ENCODE measurements around the gene GLRA2. TPM values are rescaled to one million over a fixed set of nuclear protein-coding genes. Genes with fewer than 3 reads are reported as not detected.

The GLRA2 gene
- total RNA-seq, 4 donors from 2014 or later = 0.48 TPM; not detected in 3

DNA sequence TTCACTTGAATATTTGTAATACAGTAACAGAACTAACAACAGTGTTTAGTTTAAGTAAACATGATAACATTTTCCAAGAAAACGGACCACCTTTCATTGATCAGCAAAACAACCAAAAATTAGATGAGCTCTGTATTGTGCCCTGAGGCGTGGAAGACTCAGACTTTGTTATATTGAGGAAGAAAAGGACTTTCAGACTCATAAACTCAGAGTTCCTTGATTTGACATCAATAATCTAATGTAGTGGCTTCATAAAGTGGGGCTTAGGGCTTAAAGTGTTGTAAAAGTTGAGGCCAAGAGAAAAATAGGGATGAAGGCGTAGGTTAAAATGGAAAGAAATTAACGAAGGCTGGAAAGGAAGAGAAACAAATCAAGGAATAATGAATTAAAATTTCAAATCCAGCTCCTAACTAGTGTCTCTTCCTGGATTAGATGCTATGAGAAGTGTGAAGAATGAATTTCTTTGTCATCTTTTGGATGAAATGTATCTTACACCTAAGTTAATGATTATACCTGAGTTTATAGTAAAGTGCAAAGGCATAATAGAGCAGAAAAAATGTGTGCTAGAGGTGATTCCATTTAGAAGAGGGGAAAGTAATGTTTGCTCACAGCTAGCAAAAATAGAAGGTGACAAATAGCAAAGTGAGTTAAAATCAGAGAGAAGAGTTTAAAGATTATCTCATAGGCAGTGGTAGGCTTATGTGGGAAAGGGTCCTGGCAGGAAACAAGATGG lies 19.8 kb upstream of the GLRA2 start:
- H3K36me3 ChIP-seq = no peaks in the 10 kb centered on the region
- H3K4me3 ChIP-seq = no peak overlapping the region
- intact Hi-C loops (cut with DNase I; ENCODE audit: low total_unique reads) = no loop called here
- H3K4me1 ChIP-seq = no peaks in the 10 kb centered on the region
- no peaks in the 10 kb centered on the region for H3K27me3 ChIP-seq
- no peaks in the 10 kb centered on the region for H3K9me3 ChIP-seq
- H3K27ac ChIP-seq = no peak overlapping the region
- TF ChIP-seq, protein P1, sequence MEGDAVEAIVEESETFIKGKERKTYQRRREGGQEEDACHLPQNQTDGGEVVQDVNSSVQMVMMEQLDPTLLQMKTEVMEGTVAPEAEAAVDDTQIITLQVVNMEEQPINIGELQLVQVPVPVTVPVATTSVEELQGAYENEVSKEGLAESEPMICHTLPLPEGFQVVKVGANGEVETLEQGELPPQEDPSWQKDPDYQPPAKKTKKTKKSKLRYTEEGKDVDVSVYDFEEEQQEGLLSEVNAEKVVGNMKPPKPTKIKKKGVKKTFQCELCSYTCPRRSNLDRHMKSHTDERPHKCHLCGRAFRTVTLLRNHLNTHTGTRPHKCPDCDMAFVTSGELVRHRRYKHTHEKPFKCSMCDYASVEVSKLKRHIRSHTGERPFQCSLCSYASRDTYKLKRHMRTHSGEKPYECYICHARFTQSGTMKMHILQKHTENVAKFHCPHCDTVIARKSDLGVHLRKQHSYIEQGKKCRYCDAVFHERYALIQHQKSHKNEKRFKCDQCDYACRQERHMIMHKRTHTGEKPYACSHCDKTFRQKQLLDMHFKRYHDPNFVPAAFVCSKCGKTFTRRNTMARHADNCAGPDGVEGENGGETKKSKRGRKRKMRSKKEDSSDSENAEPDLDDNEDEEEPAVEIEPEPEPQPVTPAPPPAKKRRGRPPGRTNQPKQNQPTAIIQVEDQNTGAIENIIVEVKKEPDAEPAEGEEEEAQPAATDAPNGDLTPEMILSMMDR (IDR thresholded peaks at IDR 0.05) = no peak
- TF ChIP-seq POLR2A (IDR thresholded peaks at IDR 0.05) = no peak
- no peak for DNase-seq

GRCh38 chrX:14528629-14529289 lies 577 bp upstream of the GLRA2 start:
- H3K4me1 ChIP-seq = no peaks in the 10 kb centered on the region
- peaks cover 0 to 7% of the 10 kb centered on the region in 2 donors for H3K27me3 ChIP-seq
- H3K9me3 ChIP-seq = no peaks in the 10 kb centered on the region
- intact Hi-C loops (cut with DNase I; ENCODE audit: low total_unique reads) = no loop called here
- no peak overlapping the region for H3K27ac ChIP-seq
- H3K36me3 ChIP-seq = no peaks in the 10 kb centered on the region
- H3K4me3 ChIP-seq = no peak overlapping the region
- DNase-seq = peak; percentile 26
- TF ChIP-seq POLR2A (IDR thresholded peaks at IDR 0.05) = no peak
- TF ChIP-seq, protein P1 (IDR thresholded peaks at IDR 0.05) = peak; percentile 21 to 43 (median 34)

GRCh38 chrX:14533867-14534266 lies 4.5 kb downstream of the GLRA2 start:
- TF ChIP-seq POLR2A (IDR thresholded peaks at IDR 0.05) = no peak
- TF ChIP-seq, protein P1 (IDR thresholded peaks at IDR 0.05) = no peak
- no peaks in the 10 kb centered on the region for H3K9me3 ChIP-seq
- H3K27me3 ChIP-seq = peaks cover 0 to 7% of the 10 kb centered on the region in 2 donors
- no peaks in the 10 kb centered on the region for H3K36me3 ChIP-seq
- H3K27ac ChIP-seq = no peak overlapping the region
- intact Hi-C loops (cut with DNase I; ENCODE audit: low total_unique reads) = no loop called here
- no peaks in the 10 kb centered on the region for H3K4me1 ChIP-seq
- no peak overlapping the region for H3K4me3 ChIP-seq
- DNase-seq = no peak

- TF ChIP-seq POLR2A (IDR thresholded peaks at IDR 0.05) = no peak
- TF ChIP-seq, protein P1 (IDR thresholded peaks at IDR 0.05) = no peak
- DNase-seq = no peak
- H3K4me1 ChIP-seq = no peaks in the 10 kb centered on the region
- H3K9me3 ChIP-seq = no peaks in the 10 kb centered on the region
- no peaks in the 10 kb centered on the region for H3K36me3 ChIP-seq
- no peaks in the 10 kb centered on the region for H3K27me3 ChIP-seq
- no peak overlapping the region for H3K27ac ChIP-seq
- intact Hi-C loops (cut with DNase I; ENCODE audit: low total_unique reads) = no loop called here
- no peak overlapping the region for H3K4me3 ChIP-seq
These were observed 16.9 kb downstream of the GLRA2 start for GRCh38 chrX:14546190-14546589.

DNA sequence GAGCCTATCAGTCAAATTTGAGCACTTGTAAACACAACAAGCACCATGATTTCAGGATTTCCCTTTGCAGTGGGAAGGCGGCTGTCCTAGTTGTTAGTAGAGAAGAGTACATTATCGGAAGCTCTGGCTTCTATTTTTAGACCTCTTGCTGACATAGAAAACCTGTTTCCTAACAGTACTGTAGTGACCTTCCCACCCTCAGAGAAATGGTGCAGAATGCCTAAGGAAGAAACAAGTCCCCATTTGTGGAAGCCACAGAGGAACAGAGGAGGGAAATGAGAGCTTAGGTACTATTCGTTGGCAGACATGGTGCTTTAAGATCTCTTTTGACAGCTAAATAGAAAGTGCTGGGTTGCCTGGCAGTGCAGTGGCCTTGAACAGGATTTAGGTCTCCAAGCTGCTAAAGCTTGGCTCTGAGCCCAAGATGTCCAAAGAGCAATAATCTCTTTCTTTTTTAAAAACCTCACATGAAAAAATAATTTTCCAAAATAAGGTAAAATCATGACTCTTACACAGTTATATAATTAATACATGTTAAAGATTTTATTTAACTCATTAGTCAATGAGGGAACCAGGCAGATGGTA lies 24.9 kb downstream of the GLRA2 start:
- Histone ChIP-seq H3K9me3 (no peaks in the 10 kb centered on the region), H3K4me1 (no peaks in the 10 kb centered on the region), H3K27me3 (no peaks in the 10 kb centered on the region), H3K4me3 (no peak overlapping the region), H3K36me3 (no peaks in the 10 kb centered on the region), H3K27ac (no peak overlapping the region)
- TF ChIP-seq POLR2A (IDR thresholded peaks at IDR 0.05) = no peak
- TF ChIP-seq, protein P1 (IDR thresholded peaks at IDR 0.05) = no peak
- DNase-seq = no peak
- intact Hi-C loops (cut with DNase I; ENCODE audit: low total_unique reads) = no loop called here
